Mucosa of rectum (tissue), 2 donors: ENCODE data around the gene DHRS12.
A peak's percentile ranks its signal among the peaks of the same experiment; 100 is the strongest.
"Not testable (repeated sequence)": the region's sequence is repeated elsewhere in the genome, so short reads cannot be mapped to it uniquely, and the experiment has no call there.

Source experiments
- H3K27ac ChIP-seq, 2 donors: one replicate each; pipeline ENCODE4 v1.7.0; 2013; ENCODE audit warnings: inconsistent platforms in 2 of 2, low read depth in 2 of 2, low read length in 2 of 2
- H3K27me3 ChIP-seq, 2 donors: one replicate each; pipeline ENCODE4 v1.7.0; 2013; ENCODE audit warnings: low read length in 2 of 2; ENCODE audit not compliant: control insufficient read depth in 2 of 2, insufficient read depth in 2 of 2
- H3K36me3 ChIP-seq, 2 donors: one replicate each; pipeline ENCODE4 v1.7.0; 2013; ENCODE audit warnings: low read length in 2 of 2; ENCODE audit not compliant: control insufficient read depth in 2 of 2, insufficient read depth in 2 of 2
- H3K4me1 ChIP-seq, 2 donors: one replicate each; pipeline ENCODE4 v1.7.0; 2013; ENCODE audit warnings: low read length in 2 of 2, mild to moderate bottlenecking in 1 of 2; ENCODE audit not compliant: control insufficient read depth in 2 of 2, insufficient read depth in 2 of 2
- H3K4me3 ChIP-seq, 2 donors: one replicate each; pipeline ENCODE4 v1.7.0; 2013; ENCODE audit warnings: low read length in 2 of 2
- H3K9ac ChIP-seq, 2 donors: one replicate each; pipeline ENCODE4 v1.7.0; 2013; ENCODE audit warnings: low read length in 2 of 2, low read depth in 1 of 2, mild to moderate bottlenecking in 1 of 2
- H3K9me3 ChIP-seq, 2 donors: one replicate each; pipeline ENCODE4 v1.7.0; 2013; ENCODE audit warnings: low read length in 2 of 2; ENCODE audit not compliant: control insufficient read depth in 2 of 2
- donor health status: healthy.
- donor health status: Normal muscosa, but diverticular disease.

Gene DHRS12

GRCh38 chr13:51827254-51827653 lies 23.3 kb upstream of the DHRS12 start:
- no peak overlapping the region for H3K27ac ChIP-seq
- H3K4me1 ChIP-seq = peaks cover 0 to 4% of the 10 kb centered on the region in 2 donors
- H3K36me3 ChIP-seq = no peaks in the 10 kb centered on the region
- no peaks in the 10 kb centered on the region for H3K9me3 ChIP-seq
- H3K27me3 ChIP-seq = no peaks in the 10 kb centered on the region
- no peak overlapping the region for H3K4me3 ChIP-seq
- H3K9ac ChIP-seq = no peak overlapping the region

GRCh38 chr13:51826606-51827005 lies 22.6 kb upstream of the DHRS12 start:
- H3K4me1 ChIP-seq = peaks cover 0 to 7% of the 10 kb centered on the region in 2 donors
- no peaks in the 10 kb centered on the region for H3K9me3 ChIP-seq
- H3K36me3 ChIP-seq = no peaks in the 10 kb centered on the region
- H3K4me3 ChIP-seq = no peak overlapping the region
- no peak overlapping the region for H3K27ac ChIP-seq
- no peaks in the 10 kb centered on the region for H3K27me3 ChIP-seq
- H3K9ac ChIP-seq = no peak overlapping the region

- Histone ChIP-seq H3K9me3 (no peaks in the 10 kb centered on the region), H3K4me1 (peaks cover 0 to 7% of the 10 kb centered on the region in 2 donors), H3K27ac (no peak overlapping the region), H3K27me3 (no peaks in the 10 kb centered on the region), H3K36me3 (no peaks in the 10 kb centered on the region), H3K9ac (no peak overlapping the region), H3K4me3 (no peak overlapping the region)
These were observed 21.8 kb upstream of the DHRS12 start for GRCh38 chr13:51825681-51826254.

- H3K36me3 ChIP-seq = no peaks in the 10 kb centered on the region
- no peak overlapping the region for H3K4me3 ChIP-seq
- H3K27ac ChIP-seq = no peak overlapping the region
- no peaks in the 10 kb centered on the region for H3K9me3 ChIP-seq
- no peak overlapping the region for H3K9ac ChIP-seq
- H3K27me3 ChIP-seq = no peaks in the 10 kb centered on the region
- peaks cover 0 to 7% of the 10 kb centered on the region in 2 donors for H3K4me1 ChIP-seq
These were observed 21.2 kb upstream of the DHRS12 start for GRCh38 chr13:51825165-51825592.

- not testable (repeated sequence) for H3K36me3 ChIP-seq, H3K27ac ChIP-seq, H3K27me3 ChIP-seq, H3K9ac ChIP-seq, H3K4me1 ChIP-seq, H3K4me3 ChIP-seq, H3K9me3 ChIP-seq
These were observed 20.7 kb upstream of the DHRS12 start for GRCh38 chr13:51824712-51825111.

GRCh38 chr13:51823863-51824262 lies 19.9 kb upstream of the DHRS12 start:
- no peaks in the 10 kb centered on the region for H3K27me3 ChIP-seq
- H3K36me3 ChIP-seq = no peaks in the 10 kb centered on the region
- H3K27ac ChIP-seq = no peak overlapping the region
- no peak overlapping the region for H3K4me3 ChIP-seq
- H3K9me3 ChIP-seq = no peaks in the 10 kb centered on the region
- peaks cover 0 to 9% of the 10 kb centered on the region in 2 donors for H3K4me1 ChIP-seq
- H3K9ac ChIP-seq = no peak overlapping the region

- no peak overlapping the region for H3K27ac ChIP-seq
- H3K9ac ChIP-seq = no peak overlapping the region
- no peaks in the 10 kb centered on the region for H3K9me3 ChIP-seq
- H3K27me3 ChIP-seq = no peaks in the 10 kb centered on the region
- H3K36me3 ChIP-seq = no peaks in the 10 kb centered on the region
- H3K4me3 ChIP-seq = no peak overlapping the region
- H3K4me1 ChIP-seq = peaks cover 0 to 9% of the 10 kb centered on the region in 2 donors
These were observed 19.4 kb upstream of the DHRS12 start for GRCh38 chr13:51823359-51823758.

GRCh38 chr13:51822106-51822815 lies 18.3 kb upstream of the DHRS12 start:
- Histone ChIP-seq H3K9me3 (no peaks in the 10 kb centered on the region), H3K36me3 (no peaks in the 10 kb centered on the region), H3K4me1 (peaks cover 0 to 9% of the 10 kb centered on the region in 2 donors), H3K27ac (no peak overlapping the region), H3K4me3 (peak overlapping the region in 1 of 2 donors; percentile 3), H3K9ac (no peak overlapping the region), H3K27me3 (no peaks in the 10 kb centered on the region)

GRCh38 chr13:51821606-51822005 lies 17.6 kb upstream of the DHRS12 start:
- Histone ChIP-seq H3K9me3 (no peaks in the 10 kb centered on the region), H3K36me3 (no peaks in the 10 kb centered on the region), H3K4me3 (peak overlapping the region in 1 of 2 donors; percentile 3), H3K27ac (no peak overlapping the region), H3K9ac (no peak overlapping the region), H3K4me1 (peaks cover 0 to 7% of the 10 kb centered on the region in 2 donors), H3K27me3 (no peaks in the 10 kb centered on the region)

GRCh38 chr13:51820016-51820597 lies 16.1 kb upstream of the DHRS12 start:
- H3K27ac ChIP-seq = no peak overlapping the region
- peaks cover 0 to 3% of the 10 kb centered on the region in 2 donors for H3K27me3 ChIP-seq
- no peaks in the 10 kb centered on the region for H3K9me3 ChIP-seq
- no peak overlapping the region for H3K9ac ChIP-seq
- no peak overlapping the region for H3K4me3 ChIP-seq
- H3K36me3 ChIP-seq = no peaks in the 10 kb centered on the region
- H3K4me1 ChIP-seq = peaks cover 8 to 9% of the 10 kb centered on the region in 2 donors
